ENCODE results near the gene SBNO2.
A peak's percentile ranks its signal among the peaks of the same experiment; 100 is the strongest.
"Not testable (repeated sequence)": the region's sequence is repeated elsewhere in the genome, so short reads cannot be mapped to it uniquely, and the experiment has no call there.

SBNO2 gene

GRCh38 chr19:1133471-1133929 lies 40.6 kb downstream of the SBNO2 start:
- TF ChIP-seq CTCF (IDR thresholded peaks at IDR 0.05; ENCODE audit: borderline replicate concordance, insufficient read depth, low read depth, low read length): no peak
- peak overlapping the region; percentile 85 for H3K4me3 ChIP-seq (ENCODE audit: low read depth, low read length)

- H3K4me3 ChIP-seq (ENCODE audit: low read depth, low read length): peak overlapping the region; percentile 85
- no peak for TF ChIP-seq CTCF (IDR thresholded peaks at IDR 0.05; ENCODE audit: borderline replicate concordance, insufficient read depth, low read depth, low read length)
Measured at GRCh38 chr19:1132552-1133383, 41.3 kb downstream of the SBNO2 start.

GRCh38 chr19:1131718-1132551 lies 42.1 kb downstream of the SBNO2 start:
- H3K4me3 ChIP-seq (ENCODE audit: low read depth, low read length): peak overlapping the region; percentile 85
- TF ChIP-seq CTCF (IDR thresholded peaks at IDR 0.05; ENCODE audit: borderline replicate concordance, insufficient read depth, low read depth, low read length): no peak

- TF ChIP-seq CTCF (IDR thresholded peaks at IDR 0.05; ENCODE audit: borderline replicate concordance, insufficient read depth, low read depth, low read length): no peak
- H3K4me3 ChIP-seq (ENCODE audit: low read depth, low read length): peak overlapping the region; percentile 85
Measured at GRCh38 chr19:1130771-1131717, 43.0 kb downstream of the SBNO2 start.

- TF ChIP-seq CTCF (IDR thresholded peaks at IDR 0.05; ENCODE audit: borderline replicate concordance, insufficient read depth, low read depth, low read length): no peak
- H3K4me3 ChIP-seq (ENCODE audit: low read depth, low read length): no peak overlapping the region
Measured at GRCh38 chr19:1129535-1129934, 44.5 kb downstream of the SBNO2 start.

GRCh38 chr19:1129084-1129483 lies 45.0 kb downstream of the SBNO2 start:
- not testable (repeated sequence) for H3K4me3 ChIP-seq (ENCODE audit: low read depth, low read length)

GRCh38 chr19:1128106-1128505 lies 46.0 kb downstream of the SBNO2 start:
- no peak overlapping the region for H3K4me3 ChIP-seq (ENCODE audit: low read depth, low read length)
- TF ChIP-seq CTCF (IDR thresholded peaks at IDR 0.05; ENCODE audit: borderline replicate concordance, insufficient read depth, low read depth, low read length): no peak
